ENCODE measurements around the gene ITPR1.

GRCh38 chr3:4684976-4685375, 191.8 kb downstream of the ITPR1 start:
- TF ChIP-seq POLR2A (IDR thresholded peaks at IDR 0.05) (no peak), CTCF (IDR thresholded peaks at IDR 0.05) (no peak)

All from esophagus squamous epithelium (tissue), 4 donors.